Gastroesophageal sphincter (tissue), 3 donors: ENCODE results near the gene FSD1L.

Experiments used
- POLR2A ChIP-seq, 2 donors: fragments of 450-650 bp; IDR thresholded peaks; one replicate each; pipeline ENCODE4 v1.6.1; 2017; ENCODE audit warnings: antibody characterized with exemption in 2 of 2, mild to moderate bottlenecking in 2 of 2, moderate library complexity in 1 of 2
- TF ChIP-seq, protein P1 (sequence below), 4 experiments: fragments of 200-600 bp in 2 of 4; fragments of 450-650 bp in 2 of 4; sonication (generic) in 1 of 4; IDR thresholded peaks; one replicate each; pipeline ENCODE4 v1.5.1; 2017 to 2019; ENCODE audit warnings: antibody characterized with exemption in 4 of 4, mild to moderate bottlenecking in 2 of 4, moderate library complexity in 2 of 4

DNA sequence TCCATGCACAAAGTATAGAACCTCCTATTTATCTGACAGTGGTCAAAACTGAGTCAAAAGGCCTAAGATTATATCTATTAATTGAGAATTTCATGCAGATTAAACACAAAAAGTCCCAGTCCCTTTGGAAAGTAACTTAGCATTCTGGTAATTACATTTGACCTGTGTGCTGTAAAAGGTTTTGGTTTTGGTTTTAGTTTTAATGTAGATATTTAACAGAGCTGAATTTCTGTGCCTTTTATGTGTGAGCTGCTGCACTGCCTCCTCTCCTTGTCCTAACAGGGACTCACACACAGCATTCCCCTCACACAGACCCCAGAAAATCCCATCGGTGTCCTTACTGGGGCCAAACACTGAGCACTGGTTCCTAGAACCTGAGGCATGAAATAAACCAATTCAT is 31.0 kb upstream of the FSD1L start:
- TF ChIP-seq, protein P1, sequence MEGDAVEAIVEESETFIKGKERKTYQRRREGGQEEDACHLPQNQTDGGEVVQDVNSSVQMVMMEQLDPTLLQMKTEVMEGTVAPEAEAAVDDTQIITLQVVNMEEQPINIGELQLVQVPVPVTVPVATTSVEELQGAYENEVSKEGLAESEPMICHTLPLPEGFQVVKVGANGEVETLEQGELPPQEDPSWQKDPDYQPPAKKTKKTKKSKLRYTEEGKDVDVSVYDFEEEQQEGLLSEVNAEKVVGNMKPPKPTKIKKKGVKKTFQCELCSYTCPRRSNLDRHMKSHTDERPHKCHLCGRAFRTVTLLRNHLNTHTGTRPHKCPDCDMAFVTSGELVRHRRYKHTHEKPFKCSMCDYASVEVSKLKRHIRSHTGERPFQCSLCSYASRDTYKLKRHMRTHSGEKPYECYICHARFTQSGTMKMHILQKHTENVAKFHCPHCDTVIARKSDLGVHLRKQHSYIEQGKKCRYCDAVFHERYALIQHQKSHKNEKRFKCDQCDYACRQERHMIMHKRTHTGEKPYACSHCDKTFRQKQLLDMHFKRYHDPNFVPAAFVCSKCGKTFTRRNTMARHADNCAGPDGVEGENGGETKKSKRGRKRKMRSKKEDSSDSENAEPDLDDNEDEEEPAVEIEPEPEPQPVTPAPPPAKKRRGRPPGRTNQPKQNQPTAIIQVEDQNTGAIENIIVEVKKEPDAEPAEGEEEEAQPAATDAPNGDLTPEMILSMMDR (IDR thresholded peaks at IDR 0.05) = no peak
- no peak for TF ChIP-seq POLR2A (IDR thresholded peaks at IDR 0.05)
